ENCODE data around the gene DPH5. TPM values are rescaled to one million over a fixed set of nuclear protein-coding genes. Genes with fewer than 3 reads are reported as not detected.

Gene DPH5
- total and polyA plus RNA-seq, 10 of the 15 experiments (the other 5 are each of a cell fraction or from before 2014, with no cell fraction given) = 44.1 to 95.7 (median 66.4) TPM

GRCh38 chr1:101022294-101022693, 3.3 kb downstream of the DPH5 start (continued):
- TF ChIP-seq PRDM15 (CRISPR knock-in tag; IDR thresholded peaks at IDR 0.05) (no peak), RCOR1 (conservative IDR thresholded peaks at IDR 0.05; ENCODE audit: low read depth, low read length) (no peak), CTCF (IDR thresholded peaks at IDR 0.05 in 2 of 3, conservative IDR thresholded peaks at IDR 0.05 in 1 of 3; ENCODE audit: control insufficient read depth in 2 of 3, extremely low read depth in 1 of 3, insufficient read depth in 1 of 3, low read depth in 3 of 3, low read length in 3 of 3) (no peak), LARP7 (IDR thresholded peaks at IDR 0.05) (no peak), MTA2 (IDR thresholded peaks at IDR 0.05; ENCODE audit: low read depth) (no peak), ZNF592 (IDR thresholded peaks at IDR 0.05) (no peak), CEBPB (IDR thresholded peaks at IDR 0.05; ENCODE audit: borderline replicate concordance in 1 of 2, low read depth in 2 of 2, low read length in 2 of 2) (no peak), TCF12 (IDR thresholded peaks at IDR 0.05; ENCODE audit: low read depth, low read length) (no peak), USF1 (IDR thresholded peaks at IDR 0.05; ENCODE audit: borderline replicate concordance, extremely low read length, insufficient read depth, low read depth, low read length) (no peak)

Data from GM12878 (cell line).